Measurements from ENCODE around the gene ATG4B.
"Not testable (repeated sequence)": the region's sequence is repeated elsewhere in the genome, so short reads cannot be mapped to it uniquely, and the experiment has no call there.

The ATG4B gene

GRCh38 chr2:241640165-241640795 lies 2.8 kb downstream of the ATG4B start:
- DNase-seq, result no peak

- DNase-seq, result no peak
Observed at GRCh38 chr2:241641631-241642030, 4.1 kb downstream of the ATG4B start.

GRCh38 chr2:241645056-241645914 lies 7.8 kb downstream of the ATG4B start:
- DNase-seq, result no peak

GRCh38 chr2:241645915-241646645 lies 8.6 kb downstream of the ATG4B start:
- no peak for DNase-seq

GRCh38 chr2:241648453-241648852 lies 11.0 kb downstream of the ATG4B start:
- DNase-seq, result no peak

GRCh38 chr2:241649404-241649803 lies 11.9 kb downstream of the ATG4B start:
- DNase-seq, result no peak

- no peak for DNase-seq
Observed at GRCh38 chr2:241649927-241650326, 12.4 kb downstream of the ATG4B start.

GRCh38 chr2:241652142-241652541 lies 14.6 kb downstream of the ATG4B start:
- no peak for DNase-seq

- DNase-seq, result no peak
Observed at GRCh38 chr2:241652722-241653121, 15.2 kb downstream of the ATG4B start.

- no peak for DNase-seq
Observed at GRCh38 chr2:241653210-241653750, 15.8 kb downstream of the ATG4B start.

- DNase-seq, result no peak
Observed at GRCh38 chr2:241654551-241654950, 17.1 kb downstream of the ATG4B start.

GRCh38 chr2:241655516-241656189 lies 18.2 kb downstream of the ATG4B start:
- DNase-seq, result no peak

- no peak for DNase-seq
Observed at GRCh38 chr2:241656190-241656741, 18.8 kb downstream of the ATG4B start.

- DNase-seq, result no peak
Observed at GRCh38 chr2:241657786-241658254, 20.3 kb downstream of the ATG4B start.

- no peak for DNase-seq
Observed at GRCh38 chr2:241658296-241658695, 20.8 kb downstream of the ATG4B start.

- peak; percentile 54 to 58 for DNase-seq
Observed at GRCh38 chr2:241659150-241659739, 21.8 kb downstream of the ATG4B start.

GRCh38 chr2:241660593-241661213 lies 23.2 kb downstream of the ATG4B start:
- no peak for DNase-seq

- DNase-seq, result not testable (repeated sequence)
Observed at GRCh38 chr2:241662731-241663130, 25.2 kb downstream of the ATG4B start.

GRCh38 chr2:241665731-241666440 lies 28.4 kb downstream of the ATG4B start:
- no peak for DNase-seq

GRCh38 chr2:241666627-241667400 lies 29.3 kb downstream of the ATG4B start:
- no peak for DNase-seq
